Activated naive CD8-positive, alpha-beta T cell treated with anti-CD3 and anti-CD28 coated beads for 36 hours (primary cell): ENCODE measurements around the gene ECHS1. TPM values are rescaled to one million over a fixed set of nuclear protein-coding genes. Genes with fewer than 3 reads are reported as not detected.
"Not testable (repeated sequence)": the region's sequence is repeated elsewhere in the genome, so short reads cannot be mapped to it uniquely, and the experiment has no call there.

Source experiments
- DNase-seq: peaks from one replicate; pipeline ENCODE4 v3.0.0; 2021
- H3K27ac Mint-ChIP-seq: one replicate; pipeline ENCODE4 v1.8.0; 2022; ENCODE audit warnings: mild to moderate bottlenecking, moderate library complexity, mixed read lengths
- H3K27me3 Mint-ChIP-seq: one replicate; pipeline ENCODE4 v1.8.0; 2022; ENCODE audit warnings: mild to moderate bottlenecking, mixed read lengths
- H3K36me3 Mint-ChIP-seq: one replicate; pipeline ENCODE4 v1.8.0; 2021; ENCODE audit warnings: mild to moderate bottlenecking, mixed read lengths
- H3K4me1 Mint-ChIP-seq: one replicate; pipeline ENCODE4 v1.8.0; 2021; ENCODE audit warnings: mixed read lengths
- H3K4me3 Mint-ChIP-seq: one replicate; pipeline ENCODE4 v1.8.0; 2022; ENCODE audit warnings: mild to moderate bottlenecking, moderate library complexity, mixed read lengths
- H3K9me3 Mint-ChIP-seq: one replicate; pipeline ENCODE4 v1.8.0; 2022; ENCODE audit warnings: mixed read lengths
- total RNA-seq, 2 experiments: library from RNA; stranded (reverse); gene quantifications; one replicate each; pipeline ENCODE4 v1.2.3, GENCODE V29; 2021

ECHS1 gene
- total RNA-seq, 2 experiments from 2014 or later, result 58.1 to 62.2 TPM

- peak overlapping the region; percentile 80 for H3K4me3 Mint-ChIP-seq
- H3K36me3 Mint-ChIP-seq, result peaks cover 10% of the 10 kb centered on the region
- no peak for DNase-seq
- H3K27ac Mint-ChIP-seq, result peak overlapping the region; percentile 99
- no peaks in the 10 kb centered on the region for H3K9me3 Mint-ChIP-seq
- H3K4me1 Mint-ChIP-seq, result peaks cover 42% of the 10 kb centered on the region
- H3K27me3 Mint-ChIP-seq, result no peaks in the 10 kb centered on the region
Observed at GRCh38 chr10:133390597-133391248, 17.6 kb upstream of the ECHS1 start.

GRCh38 chr10:133388973-133389818 is 16.0 kb upstream of the ECHS1 start:
- no peak for DNase-seq
- H3K36me3 Mint-ChIP-seq, result no peaks in the 10 kb centered on the region
- H3K27ac Mint-ChIP-seq, result peak overlapping the region; percentile 99
- H3K4me1 Mint-ChIP-seq, result peaks cover 36% of the 10 kb centered on the region
- H3K9me3 Mint-ChIP-seq, result no peaks in the 10 kb centered on the region
- H3K4me3 Mint-ChIP-seq, result peak overlapping the region; percentile 80
- H3K27me3 Mint-ChIP-seq, result no peaks in the 10 kb centered on the region

- Mint-ChIP-seq H3K27ac (peak overlapping the region; percentile 99), H3K4me1 (peaks cover 34% of the 10 kb centered on the region)
- no peak for DNase-seq
Observed at GRCh38 chr10:133388236-133388972, 15.2 kb upstream of the ECHS1 start.

GRCh38 chr10:133386951-133387350 is 13.8 kb upstream of the ECHS1 start:
- H3K36me3 Mint-ChIP-seq, DNase-seq, H3K9me3 Mint-ChIP-seq, H3K27ac Mint-ChIP-seq, H3K4me3 Mint-ChIP-seq, H3K27me3 Mint-ChIP-seq: not testable (repeated sequence)
- H3K4me1 Mint-ChIP-seq, result peaks cover 34% of the 10 kb centered on the region

More at GRCh38 chr10:133388236-133388972, 15.2 kb upstream of the ECHS1 start:
- peak overlapping the region; percentile 80 for H3K4me3 Mint-ChIP-seq
- H3K27me3 Mint-ChIP-seq, result no peaks in the 10 kb centered on the region
- no peaks in the 10 kb centered on the region for H3K36me3 Mint-ChIP-seq
- H3K9me3 Mint-ChIP-seq, result no peaks in the 10 kb centered on the region

GRCh38 chr10:133385214-133385613 is 12.1 kb upstream of the ECHS1 start:
- H3K27ac Mint-ChIP-seq, result no peak overlapping the region
- no peaks in the 10 kb centered on the region for H3K27me3 Mint-ChIP-seq
- no peak overlapping the region for H3K4me3 Mint-ChIP-seq
- H3K36me3 Mint-ChIP-seq, result no peaks in the 10 kb centered on the region
- DNase-seq, result no peak
- H3K9me3 Mint-ChIP-seq, result no peaks in the 10 kb centered on the region
- peaks cover 19% of the 10 kb centered on the region for H3K4me1 Mint-ChIP-seq

- no peak overlapping the region for H3K27ac Mint-ChIP-seq
- H3K27me3 Mint-ChIP-seq, result no peaks in the 10 kb centered on the region
- peaks cover 12% of the 10 kb centered on the region for H3K4me1 Mint-ChIP-seq
- H3K9me3 Mint-ChIP-seq, result no peaks in the 10 kb centered on the region
- H3K36me3 Mint-ChIP-seq, result no peaks in the 10 kb centered on the region
- H3K4me3 Mint-ChIP-seq, result no peak overlapping the region
- no peak for DNase-seq
Observed at GRCh38 chr10:133384071-133384470, 10.9 kb upstream of the ECHS1 start.

GRCh38 chr10:133383551-133383950 is 10.4 kb upstream of the ECHS1 start:
- Mint-ChIP-seq H3K27me3 (no peaks in the 10 kb centered on the region), H3K9me3 (no peaks in the 10 kb centered on the region), H3K4me3 (no peak overlapping the region), H3K36me3 (no peaks in the 10 kb centered on the region), H3K4me1 (peaks cover 7% of the 10 kb centered on the region), H3K27ac (no peak overlapping the region)
- DNase-seq, result no peak

- Mint-ChIP-seq H3K36me3 (no peaks in the 10 kb centered on the region), H3K27me3 (no peaks in the 10 kb centered on the region), H3K9me3 (no peaks in the 10 kb centered on the region), H3K27ac (no peak overlapping the region), H3K4me3 (no peak overlapping the region), H3K4me1 (peaks cover 2% of the 10 kb centered on the region)
- DNase-seq, result no peak
Observed at GRCh38 chr10:133381036-133381435, 7.9 kb upstream of the ECHS1 start.

GRCh38 chr10:133379801-133380666 is 6.9 kb upstream of the ECHS1 start:
- H3K36me3 Mint-ChIP-seq, result no peaks in the 10 kb centered on the region
- H3K27me3 Mint-ChIP-seq, result no peaks in the 10 kb centered on the region
- H3K27ac Mint-ChIP-seq, result no peak overlapping the region
- H3K4me3 Mint-ChIP-seq, result peak overlapping the region; percentile 67
- DNase-seq, result no peak
- H3K4me1 Mint-ChIP-seq, result peaks cover 2% of the 10 kb centered on the region
- no peaks in the 10 kb centered on the region for H3K9me3 Mint-ChIP-seq

GRCh38 chr10:133379152-133379800 is 6.1 kb upstream of the ECHS1 start, which contains the start of gene PAOX:
Gene PAOX, plus strand, starts transcription at chr10:133379262. Its CDS starts 55 bp downstream, at chr10:133379317.
- H3K27ac Mint-ChIP-seq, result no peak within 1 kb of the TSS
- H3K9me3 Mint-ChIP-seq, result no peaks in the 10 kb centered on the region
- peaks cover 2% of the 10 kb centered on the region for H3K4me1 Mint-ChIP-seq
- peak; percentile 72 for DNase-seq
- no peaks in the 10 kb centered on the region for H3K36me3 Mint-ChIP-seq
- H3K4me3 Mint-ChIP-seq, result peak within 1 kb of the TSS; percentile 73
- H3K27me3 Mint-ChIP-seq, result no peaks in the 10 kb centered on the region

- H3K27ac Mint-ChIP-seq, result no peak overlapping the region
- H3K4me1 Mint-ChIP-seq, result peaks cover 5% of the 10 kb centered on the region
- H3K4me3 Mint-ChIP-seq, result peak overlapping the region; percentile 73
- no peaks in the 10 kb centered on the region for H3K27me3 Mint-ChIP-seq
- no peaks in the 10 kb centered on the region for H3K36me3 Mint-ChIP-seq
- DNase-seq, result peak; percentile 67
- H3K9me3 Mint-ChIP-seq, result no peaks in the 10 kb centered on the region
Observed at GRCh38 chr10:133378251-133379096, 5.3 kb upstream of the ECHS1 start.

GRCh38 chr10:133377818-133378250 is 4.7 kb upstream of the ECHS1 start:
- Mint-ChIP-seq H3K36me3 (no peaks in the 10 kb centered on the region), H3K27ac (no peak overlapping the region), H3K9me3 (no peaks in the 10 kb centered on the region), H3K4me1 (peaks cover 5% of the 10 kb centered on the region), H3K27me3 (no peaks in the 10 kb centered on the region), H3K4me3 (peak overlapping the region; percentile 73)
- DNase-seq, result no peak
